ENCODE measurements around the gene DDIAS.
"Not testable (repeated sequence)": the region's sequence is repeated elsewhere in the genome, so short reads cannot be mapped to it uniquely, and the experiment has no call there.

DDIAS gene

GRCh38 chr11:82944198-82944597 is 42.7 kb downstream of the DDIAS start:
- no peak overlapping the region for H3K4me3 ChIP-seq (ENCODE audit: control insufficient read depth, low read depth, low read length)
- no peak for DNase-seq (ENCODE audit: low read depth)
- no peak for TF ChIP-seq CTCF (conservative IDR thresholded peaks at IDR 0.05; ENCODE audit: control insufficient read depth, insufficient read depth, low read depth, low read length)

DNA sequence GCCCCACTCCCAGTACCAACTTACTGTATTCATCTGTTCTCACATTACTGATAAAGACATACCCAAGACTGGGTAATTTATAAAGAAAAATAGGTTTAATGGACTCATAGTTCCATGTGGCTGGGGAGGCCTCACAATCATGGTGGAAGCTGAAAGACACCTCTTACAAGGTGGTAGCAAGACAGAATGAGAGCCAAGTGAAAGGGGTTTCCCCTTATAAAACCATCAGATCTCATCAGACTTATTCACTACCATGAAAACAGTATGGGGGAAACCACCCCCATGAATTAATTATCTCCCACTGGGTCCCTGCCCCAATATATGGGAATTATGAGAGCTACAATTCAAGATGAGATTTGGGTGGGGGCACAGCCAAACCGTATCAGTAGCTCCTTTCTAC is 43.5 kb downstream of the DDIAS start:
- not testable (repeated sequence) for DNase-seq (ENCODE audit: low read depth); H3K4me3 ChIP-seq (ENCODE audit: control insufficient read depth, low read depth, low read length)

DNA sequence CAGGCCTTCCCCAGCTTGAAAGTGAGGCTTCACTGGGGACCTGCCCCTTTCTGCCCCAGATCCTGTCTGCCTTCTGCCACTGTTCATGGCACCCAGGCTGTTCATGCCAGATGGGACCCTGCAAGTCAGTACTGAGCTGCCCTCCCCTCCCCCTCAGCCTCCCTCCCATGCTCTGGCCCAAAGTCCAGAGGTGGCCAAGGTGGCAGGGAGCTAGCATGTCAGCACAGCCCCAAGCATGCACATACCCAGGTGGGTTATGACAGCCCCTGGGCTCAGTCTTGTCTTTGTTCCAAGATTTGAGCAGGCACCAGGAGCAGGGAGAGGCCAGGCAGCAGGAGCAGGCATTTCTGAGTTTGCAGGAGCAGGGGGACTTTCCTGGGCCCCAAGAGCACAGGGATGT is 44.1 kb downstream of the DDIAS start:
- DNase-seq (ENCODE audit: low read depth): no peak
- no peak for TF ChIP-seq CTCF (conservative IDR thresholded peaks at IDR 0.05; ENCODE audit: control insufficient read depth, insufficient read depth, low read depth, low read length)

GRCh38 chr11:82949352-82949751 is 47.8 kb downstream of the DDIAS start:
- no peak for DNase-seq (ENCODE audit: low read depth)
- TF ChIP-seq CTCF (conservative IDR thresholded peaks at IDR 0.05; ENCODE audit: control insufficient read depth, insufficient read depth, low read depth, low read length): no peak
- no peak overlapping the region for H3K4me3 ChIP-seq (ENCODE audit: control insufficient read depth, low read depth, low read length)

More for the DNA sequence above, 44.1 kb downstream of the DDIAS start:
- no peak overlapping the region for H3K4me3 ChIP-seq (ENCODE audit: control insufficient read depth, low read depth, low read length)

GRCh38 chr11:82950502-82950901 is 49.0 kb downstream of the DDIAS start:
- H3K4me3 ChIP-seq (ENCODE audit: control insufficient read depth, low read depth, low read length); DNase-seq (ENCODE audit: low read depth): not testable (repeated sequence)

DNA sequence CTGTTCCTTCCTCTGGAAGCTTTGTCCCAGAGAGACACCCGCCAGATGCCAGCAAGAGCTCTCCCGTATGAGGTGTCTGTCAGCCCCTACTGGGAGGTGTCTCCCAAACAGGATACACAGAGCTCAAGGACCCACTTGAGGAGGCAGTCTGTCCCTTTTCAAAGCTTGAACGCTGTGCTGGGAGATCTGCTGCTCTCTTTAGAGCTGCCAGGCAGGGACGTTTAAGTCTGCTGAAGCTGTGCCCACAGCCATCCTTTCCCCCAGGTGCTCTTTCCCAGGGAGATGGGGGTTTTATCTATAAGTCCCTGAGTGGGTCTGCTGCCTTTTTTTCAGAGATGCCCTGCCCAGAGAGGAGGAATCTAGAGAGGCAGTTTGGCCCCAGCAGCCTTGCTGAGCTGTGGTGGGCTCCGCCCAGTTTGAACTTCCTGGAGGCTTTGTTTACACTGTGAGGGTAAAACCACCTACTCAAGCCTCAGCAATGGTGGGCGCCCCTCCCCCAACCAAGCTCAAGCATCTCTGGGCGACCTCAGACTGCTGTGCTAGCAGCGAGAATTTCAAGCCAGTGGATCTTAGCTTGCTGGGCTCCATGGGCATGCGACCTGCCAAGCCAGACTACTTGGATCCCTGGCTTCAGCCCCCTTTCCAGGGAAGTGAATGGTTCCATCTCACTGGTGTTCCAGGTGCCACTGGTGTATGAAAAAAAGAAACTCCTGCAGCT is 54.4 kb downstream of the DDIAS start:
- DNase-seq (ENCODE audit: low read depth); H3K4me3 ChIP-seq (ENCODE audit: control insufficient read depth, low read depth, low read length): not testable (repeated sequence)

- no peak overlapping the region for H3K4me3 ChIP-seq (ENCODE audit: control insufficient read depth, low read depth, low read length)
- no peak for TF ChIP-seq CTCF (conservative IDR thresholded peaks at IDR 0.05; ENCODE audit: control insufficient read depth, insufficient read depth, low read depth, low read length)
- no peak for DNase-seq (ENCODE audit: low read depth)
Observed at GRCh38 chr11:82959987-82960778, 58.6 kb downstream of the DDIAS start.

GRCh38 chr11:82960779-82961143 is 59.2 kb downstream of the DDIAS start:
- H3K4me3 ChIP-seq (ENCODE audit: control insufficient read depth, low read depth, low read length): no peak overlapping the region
- TF ChIP-seq CTCF (conservative IDR thresholded peaks at IDR 0.05; ENCODE audit: control insufficient read depth, insufficient read depth, low read depth, low read length): no peak
- DNase-seq (ENCODE audit: low read depth): no peak

DNA sequence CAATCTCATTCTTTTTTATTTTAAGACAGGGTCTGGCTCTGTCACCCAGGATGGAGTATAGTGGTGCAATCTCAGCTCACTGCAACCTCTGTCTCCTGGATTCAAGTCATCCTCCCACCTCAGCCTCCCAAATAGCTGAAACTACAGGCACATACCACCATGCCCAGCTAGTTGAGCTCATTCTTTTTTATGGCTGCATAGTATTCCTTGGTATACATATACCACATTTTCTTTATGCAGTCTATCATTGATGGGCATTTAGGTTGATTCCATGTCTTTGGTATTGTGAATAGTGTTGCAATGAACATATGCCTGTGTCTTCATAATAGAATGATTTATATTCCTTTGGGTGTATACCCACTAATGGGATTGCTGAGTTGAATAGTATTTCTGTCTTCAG is 60.5 kb downstream of the DDIAS start:
- DNase-seq (ENCODE audit: low read depth); H3K4me3 ChIP-seq (ENCODE audit: control insufficient read depth, low read depth, low read length): not testable (repeated sequence)

Data from fibroblast of mammary gland (primary cell).